Kidney (tissue), 14 donors: ENCODE results near the gene WBP11. TPM values are rescaled to one million over a fixed set of nuclear protein-coding genes. Genes with fewer than 3 reads are reported as not detected.

Experiments used
- DNase-seq, 5 donors: peaks; one replicate each; pipeline ENCODE4 v3.0.0-alpha.2; 2013 to 2020
- FAIRE-seq: peaks from 2 replicates; lab custom pipeline; 2012; peaks lifted over from hg19 to GRCh38; lab: Jason Lieb, UNC
- H3K27ac ChIP-seq, 2 donors: one replicate each; pipeline ENCODE4 v1.7.0; 2013; ENCODE audit warnings: low read depth in 2 of 2, low read length in 2 of 2, inconsistent platforms in 1 of 2
- H3K27me3 ChIP-seq: one replicate; pipeline ENCODE4 v1.7.1; 2013; ENCODE audit warnings: low read length, inconsistent platforms; ENCODE audit not compliant: control insufficient read depth, insufficient read depth
- H3K36me3 ChIP-seq, 3 donors: one replicate each; pipeline versions ENCODE4 v1.7.0 to v1.7.1; 2013; ENCODE audit warnings: low read length in 3 of 3, control low read depth in 1 of 3, inconsistent platforms in 1 of 3; ENCODE audit not compliant: insufficient read depth in 3 of 3, control insufficient read depth in 2 of 3
- H3K4me1 ChIP-seq, 3 donors: one replicate each; pipeline versions ENCODE4 v1.7.0 to v1.7.1; 2013; ENCODE audit warnings: low read length in 3 of 3, inconsistent platforms in 1 of 3, low read depth in 1 of 3; ENCODE audit not compliant: control insufficient read depth in 2 of 3, insufficient read depth in 2 of 3
- H3K4me3 ChIP-seq, 3 donors: one replicate each; pipeline versions ENCODE4 v1.7.0 to v1.8.1; 2013; ENCODE audit warnings: low read length in 3 of 3, control low read depth in 1 of 3, inconsistent platforms in 1 of 3
- H3K9ac ChIP-seq, 3 donors: one replicate each; pipeline versions ENCODE4 v1.7.0 to v1.7.1; 2013; ENCODE audit warnings: low read length in 3 of 3, control low read depth in 1 of 3, inconsistent platforms in 1 of 3
- H3K9me3 ChIP-seq, 3 donors: one replicate each; pipeline versions ENCODE4 v1.7.0 to v1.7.1; 2013; ENCODE audit warnings: low read length in 3 of 3, control low read depth in 1 of 3, inconsistent platforms in 1 of 3; ENCODE audit not compliant: control insufficient read depth in 2 of 3, insufficient read depth in 1 of 3
- CTCF ChIP-seq: IDR thresholded peaks from 3 replicates; pipeline ENCODE4 v1.5.1; 2012; ENCODE audit warnings: mild to moderate bottlenecking, moderate library complexity, borderline replicate concordance; ENCODE audit not compliant: insufficient read depth; ENCODE audit errors: extremely low read depth
- intact Hi-C: fragments of 100-400 bp; cut with DNase I; formaldehyde crosslinking; loops from one replicate; pipeline ENCODE4 v1.11.1; 2022
- polyA plus RNA-seq: library from polyadenylated mRNA; stranded (reverse); fragments of 350-450 nt; fragmentation: Illumina TruSeq; extraction: RNeasy Lipid Tissue Mini Kit (QIAGEN cat#74804); gene quantifications from one replicate; pipeline ENCODE4 v1.2.3, GENCODE V29; 2014; ENCODE audit warnings: low read depth, low replicate concordance; ENCODE audit not compliant: insufficient read depth
- total RNA-seq: library from RNA; stranded (reverse); fragmentation: NEBNext Ultra II Directional; extraction: Animal tissue kit (Norgen Biotek cat#: 25700); gene quantifications from one replicate; pipeline ENCODE4 v1.2.1, GENCODE V29; 2021
- donor health status: control.
- donor health status: control.
- donor health status: control.
- donor health status: control.
- donor health status: control.
- donor health status: DM: yes; HTN: yes; CAD: no.
- donor health status: Normal renal cell carcinoma (clear cell type).

The WBP11 gene
- total and polyA plus RNA-seq, 2 donors from 2014 or later: 17.6 to 55.5 TPM

- Histone ChIP-seq H3K27ac (no peak overlapping the region), H3K9ac (no peak overlapping the region), H3K36me3 (no peaks in the 10 kb centered on the region), H3K4me3 (no peak overlapping the region), H3K4me1 (peaks cover 0 to 18% (median 6%) of the 10 kb centered on the region in 3 donors), H3K9me3 (no peaks in the 10 kb centered on the region), H3K27me3 (no peaks in the 10 kb centered on the region)
- DNase-seq (no peak), FAIRE-seq (no peak)
- intact Hi-C loops: loop anchor here (5.0 kb wide), 1 partner anchor 157 kb away; no protein-coding TSS in a partner anchor
- no peak for TF ChIP-seq CTCF
Measured at GRCh38 chr12:14840616-14841015, 37.3 kb upstream of the WBP11 start.

GRCh38 chr12:14839262-14839661 is 36.0 kb upstream of the WBP11 start:
- DNase-seq (no peak), FAIRE-seq (no peak)
- Histone ChIP-seq H3K9me3 (no peaks in the 10 kb centered on the region), H3K9ac (no peak overlapping the region), H3K36me3 (no peaks in the 10 kb centered on the region), H3K4me1 (peaks cover 0 to 18% (median 6%) of the 10 kb centered on the region in 3 donors), H3K4me3 (no peak overlapping the region), H3K27me3 (no peaks in the 10 kb centered on the region), H3K27ac (no peak overlapping the region)
- intact Hi-C loops: no loop called here
- TF ChIP-seq CTCF: no peak

GRCh38 chr12:14836336-14837210 is 33.3 kb upstream of the WBP11 start:
- Histone ChIP-seq H3K9ac (no peak overlapping the region), H3K27me3 (no peaks in the 10 kb centered on the region), H3K4me1 (peaks cover 0 to 3% (median 2%) of the 10 kb centered on the region in 3 donors), H3K4me3 (no peak overlapping the region), H3K9me3 (no peaks in the 10 kb centered on the region), H3K36me3 (no peaks in the 10 kb centered on the region), H3K27ac (no peak overlapping the region)
- FAIRE-seq (no peak), DNase-seq (no peak)
- no peak for TF ChIP-seq CTCF
- intact Hi-C loops: no loop called here
